ENCODE data around the gene ZNF207.

DNA sequence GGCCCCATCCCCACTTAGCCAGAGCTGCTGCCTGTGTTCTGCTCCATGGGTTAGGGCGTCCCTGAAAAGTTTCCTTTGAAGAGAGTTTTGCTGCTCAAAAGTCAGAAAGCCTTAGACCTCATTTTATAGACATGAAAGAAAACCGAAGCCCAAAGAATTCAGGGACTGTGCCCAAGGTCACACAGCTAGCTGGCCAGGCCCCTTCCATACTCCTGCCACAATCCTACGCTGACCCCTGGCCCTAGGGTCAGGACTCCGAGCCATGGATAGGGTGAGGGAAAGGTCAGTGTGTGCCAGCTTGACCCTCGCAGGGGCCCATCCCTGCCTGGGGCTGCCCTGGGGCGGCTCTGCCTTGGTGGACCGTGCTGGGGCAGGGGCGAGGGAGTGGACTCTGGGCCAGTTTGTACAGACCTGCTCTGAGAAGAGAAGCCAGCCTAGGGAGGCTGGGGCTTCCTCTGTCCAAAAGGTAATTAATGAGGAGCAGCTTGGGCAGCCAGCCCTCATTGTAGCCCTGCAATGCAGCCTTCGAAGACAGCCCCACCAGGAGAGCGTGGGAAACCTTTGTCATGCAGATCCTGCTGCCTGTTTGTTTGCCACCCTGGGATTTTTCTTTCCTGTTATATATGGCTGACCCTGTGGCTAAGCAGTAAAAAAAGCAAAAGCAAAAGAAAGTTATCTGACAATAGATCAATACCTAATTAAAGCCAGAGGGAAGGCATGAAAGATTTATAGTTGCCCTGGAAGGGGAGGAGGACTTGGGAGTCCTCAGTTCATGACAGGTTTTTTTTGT, 46.9 kb upstream of the ZNF207 start:
- TF ChIP-seq, protein P1, sequence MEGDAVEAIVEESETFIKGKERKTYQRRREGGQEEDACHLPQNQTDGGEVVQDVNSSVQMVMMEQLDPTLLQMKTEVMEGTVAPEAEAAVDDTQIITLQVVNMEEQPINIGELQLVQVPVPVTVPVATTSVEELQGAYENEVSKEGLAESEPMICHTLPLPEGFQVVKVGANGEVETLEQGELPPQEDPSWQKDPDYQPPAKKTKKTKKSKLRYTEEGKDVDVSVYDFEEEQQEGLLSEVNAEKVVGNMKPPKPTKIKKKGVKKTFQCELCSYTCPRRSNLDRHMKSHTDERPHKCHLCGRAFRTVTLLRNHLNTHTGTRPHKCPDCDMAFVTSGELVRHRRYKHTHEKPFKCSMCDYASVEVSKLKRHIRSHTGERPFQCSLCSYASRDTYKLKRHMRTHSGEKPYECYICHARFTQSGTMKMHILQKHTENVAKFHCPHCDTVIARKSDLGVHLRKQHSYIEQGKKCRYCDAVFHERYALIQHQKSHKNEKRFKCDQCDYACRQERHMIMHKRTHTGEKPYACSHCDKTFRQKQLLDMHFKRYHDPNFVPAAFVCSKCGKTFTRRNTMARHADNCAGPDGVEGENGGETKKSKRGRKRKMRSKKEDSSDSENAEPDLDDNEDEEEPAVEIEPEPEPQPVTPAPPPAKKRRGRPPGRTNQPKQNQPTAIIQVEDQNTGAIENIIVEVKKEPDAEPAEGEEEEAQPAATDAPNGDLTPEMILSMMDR (IDR thresholded peaks at IDR 0.05; ENCODE audit: low read depth, low read length), result no peak
- no peak for TF ChIP-seq EZH2phosphoT487 (IDR thresholded peaks at IDR 0.05; ENCODE audit: low read depth)
